Stimulated activated CD8-positive, alpha-beta memory T cell treated with anti-CD3 and anti-CD28 coated beads, Interleukin-4, amount 100 ng/mL, for 48 hours (primary cell): ENCODE data around the gene TCTN1.
A peak's percentile ranks its signal among the peaks of the same experiment; 100 is the strongest.

Experiments used
- DNase-seq: peaks from one replicate; pipeline ENCODE4 v3.0.0-alpha.2; 2020

TCTN1 gene

DNA sequence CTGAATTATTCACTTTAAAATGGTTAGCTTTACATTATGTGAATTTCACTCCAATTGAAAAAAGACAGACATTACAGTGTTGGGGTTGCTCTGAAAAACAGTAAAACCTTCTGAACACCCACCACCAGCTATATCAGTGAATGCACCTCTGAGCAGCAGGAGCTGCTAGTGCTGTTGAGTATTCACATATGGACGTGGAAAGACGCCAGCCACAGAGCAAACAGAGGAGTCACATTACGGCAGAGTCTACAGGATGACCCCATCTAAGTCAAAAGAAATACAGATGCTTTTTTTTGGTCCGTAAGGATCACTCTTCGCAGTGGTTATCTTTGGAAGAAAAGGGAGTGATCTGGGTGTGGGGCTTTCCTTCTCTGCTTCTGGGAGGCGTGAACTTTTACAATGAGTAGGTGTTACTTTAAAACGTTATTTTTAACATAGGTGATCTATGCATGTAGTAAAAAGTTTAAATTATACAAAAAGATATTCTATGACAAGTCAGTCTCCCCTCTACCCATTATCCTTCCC is 70.4 kb downstream of the TCTN1 start:
- DNase-seq, result no peak

DNA sequence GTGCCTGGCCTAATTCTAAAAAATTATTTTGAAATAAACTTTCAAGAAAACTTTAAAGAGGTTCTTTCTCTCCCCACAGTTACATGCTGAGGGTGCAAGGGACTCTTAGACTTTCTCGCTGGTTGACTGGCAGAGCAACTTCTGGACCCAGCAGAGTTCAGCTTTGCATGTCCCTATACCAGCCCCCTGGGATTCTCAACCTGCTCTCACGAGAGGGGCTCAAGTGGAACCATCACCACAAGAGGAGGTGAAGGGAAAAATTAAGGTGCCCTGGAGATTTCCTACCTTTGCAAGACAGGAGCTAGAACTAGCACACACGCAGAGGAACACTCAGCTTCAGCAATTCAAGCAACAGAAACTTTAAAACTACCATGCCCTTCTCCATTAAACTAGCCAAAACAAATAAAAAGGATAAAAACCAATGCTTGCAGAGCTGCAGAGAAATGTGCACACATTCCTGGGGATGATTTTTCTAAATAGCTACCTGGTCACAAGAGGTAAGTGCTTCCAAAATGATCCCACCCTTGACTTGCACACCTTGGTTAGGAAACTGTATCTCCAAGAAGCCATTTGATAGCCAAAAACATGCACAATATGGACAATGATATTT is 72.5 kb downstream of the TCTN1 start:
- no peak for DNase-seq

DNA sequence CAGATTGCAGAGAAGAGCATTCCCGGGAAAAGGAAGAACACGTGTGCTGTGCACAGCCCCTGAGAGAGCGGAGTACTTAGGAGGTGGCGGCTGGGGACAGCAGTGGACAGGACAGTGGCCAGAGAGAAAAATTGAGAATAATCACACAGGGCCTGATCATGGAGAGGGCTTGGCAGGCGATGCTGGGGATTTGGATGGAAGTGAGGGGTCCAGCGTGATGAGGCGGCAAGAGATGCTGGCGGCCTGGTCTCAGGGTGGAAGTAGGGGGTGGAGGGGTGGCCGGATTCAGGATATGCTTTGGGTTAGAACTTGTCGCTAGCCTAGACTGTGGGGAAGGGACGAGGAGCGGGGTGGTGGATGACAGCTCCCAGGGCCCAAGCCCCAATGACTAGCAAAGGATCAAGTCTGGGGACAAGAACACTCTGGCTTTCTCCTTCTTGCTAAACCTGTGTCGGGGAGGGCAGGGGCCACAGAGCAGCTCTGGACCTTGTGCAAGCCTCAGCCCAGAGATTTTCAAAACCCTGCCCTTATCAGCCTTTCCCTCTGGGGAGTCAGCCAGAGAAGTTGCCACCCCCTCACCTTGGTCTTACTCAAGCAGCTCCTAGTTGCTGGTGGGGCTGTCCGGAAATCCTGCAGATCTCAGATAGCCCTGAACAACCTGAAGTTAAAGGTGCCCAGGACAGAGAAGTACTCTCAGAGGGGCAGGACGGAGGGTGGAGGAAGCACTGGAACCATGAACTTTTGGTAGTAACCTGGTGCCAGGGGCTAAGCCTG is 73.7 kb downstream of the TCTN1 start:
- no peak for DNase-seq

DNA sequence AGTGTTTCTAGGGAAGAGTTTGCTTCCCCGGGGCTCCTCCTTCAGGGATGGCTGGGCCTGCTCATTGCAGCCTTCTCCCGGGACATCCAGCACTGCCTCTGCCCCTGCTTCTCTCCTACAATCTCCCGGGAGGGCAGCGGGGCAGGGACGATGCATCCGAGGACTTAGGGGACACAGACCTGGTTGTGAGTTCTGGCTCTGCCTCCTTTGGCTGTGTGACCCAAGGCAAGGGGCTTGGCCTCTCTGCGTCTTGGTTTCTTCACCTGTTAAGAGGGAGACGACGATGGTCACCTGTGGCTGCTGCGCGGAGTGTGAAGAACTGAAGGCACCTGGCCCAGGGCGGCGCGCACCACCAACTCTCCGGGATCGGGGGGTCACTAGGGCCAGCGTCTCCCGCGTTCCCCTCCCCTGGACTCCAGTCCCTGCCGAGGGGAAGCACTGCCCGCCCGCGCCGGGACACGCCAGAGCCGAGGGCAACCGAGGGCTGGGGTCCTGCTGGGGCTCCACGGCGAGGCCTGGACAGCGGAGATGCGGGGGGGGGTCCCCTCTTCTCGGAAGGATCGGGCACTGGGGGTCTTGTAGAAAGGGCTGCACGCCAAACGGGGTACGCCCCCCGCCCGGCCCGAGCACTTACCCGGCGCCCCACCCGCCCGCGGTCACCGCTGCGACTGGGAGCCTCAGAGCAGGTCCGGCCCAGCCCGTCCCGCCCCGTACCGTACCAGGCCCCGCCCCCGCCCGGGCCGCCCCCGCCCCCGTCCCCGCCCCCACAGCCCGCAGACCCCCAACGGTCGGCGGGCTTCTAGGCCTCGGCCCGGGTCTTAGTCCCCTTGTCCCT is 74.7 kb downstream of the TCTN1 start, which contains the start of gene HVCN1:
TSS of gene HVCN1 (minus strand) at position 670 of the 835 bp plus-strand sequence. CDS start 5,870 bp downstream, outside the sequence.
- peak; percentile 46 for DNase-seq

DNA sequence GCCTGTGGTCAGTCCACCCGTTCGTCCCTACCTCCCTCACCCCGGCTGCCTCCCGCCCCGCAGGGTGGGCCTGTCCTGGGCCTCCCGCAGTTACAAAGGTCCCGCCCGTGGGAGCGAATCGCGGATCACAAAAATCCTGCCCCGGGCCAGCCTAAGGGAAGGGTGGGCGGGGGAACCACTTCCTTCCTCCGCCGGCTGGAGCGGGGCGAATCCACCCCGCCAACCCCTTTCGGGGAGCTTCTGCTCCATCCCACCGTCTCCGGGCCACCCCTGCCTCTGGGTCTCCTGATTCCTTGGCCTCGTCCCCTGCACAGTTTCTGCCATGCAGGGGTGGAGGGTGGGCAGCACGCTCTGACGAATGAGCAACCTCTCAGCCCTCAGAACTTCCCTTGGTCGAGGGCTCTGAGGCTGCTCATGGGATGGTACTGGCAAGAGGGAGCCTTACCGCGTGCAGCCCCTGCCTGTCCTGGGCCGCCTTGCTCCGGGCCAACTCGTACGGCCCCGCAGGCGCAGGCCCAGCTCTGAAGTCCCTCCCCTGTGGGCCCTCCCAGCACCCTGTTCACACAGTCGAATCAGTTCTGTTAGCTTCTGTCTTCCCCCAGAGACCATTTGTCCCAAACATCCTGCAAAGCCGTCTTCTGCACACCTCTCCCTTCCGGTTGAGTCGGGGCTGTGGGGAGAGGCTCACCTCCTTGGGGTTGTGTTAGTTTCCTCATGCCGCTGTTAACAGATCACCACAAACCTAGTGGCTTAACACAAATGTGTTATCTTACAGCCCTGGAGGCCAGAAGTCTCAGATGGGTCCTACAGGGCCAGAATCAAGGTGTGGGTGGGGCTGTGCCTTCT is 75.6 kb downstream of the TCTN1 start:
- DNase-seq, result peak; percentile 69

DNA sequence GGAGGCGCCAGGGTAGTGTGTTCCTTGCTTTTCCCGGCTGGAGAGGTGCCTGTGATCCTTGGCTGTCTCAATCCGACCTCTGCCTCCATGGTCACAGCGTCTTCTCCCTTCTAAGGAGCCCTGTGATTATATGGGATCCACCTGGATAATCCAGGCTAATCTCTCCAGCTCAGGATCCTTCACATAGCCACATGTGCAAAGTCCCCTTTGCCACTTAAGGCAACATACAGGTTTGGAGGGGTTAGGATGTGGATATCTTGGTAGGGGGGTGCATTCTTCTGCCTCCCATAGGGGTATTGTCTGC is 76.2 kb downstream of the TCTN1 start:
- no peak for DNase-seq

DNA sequence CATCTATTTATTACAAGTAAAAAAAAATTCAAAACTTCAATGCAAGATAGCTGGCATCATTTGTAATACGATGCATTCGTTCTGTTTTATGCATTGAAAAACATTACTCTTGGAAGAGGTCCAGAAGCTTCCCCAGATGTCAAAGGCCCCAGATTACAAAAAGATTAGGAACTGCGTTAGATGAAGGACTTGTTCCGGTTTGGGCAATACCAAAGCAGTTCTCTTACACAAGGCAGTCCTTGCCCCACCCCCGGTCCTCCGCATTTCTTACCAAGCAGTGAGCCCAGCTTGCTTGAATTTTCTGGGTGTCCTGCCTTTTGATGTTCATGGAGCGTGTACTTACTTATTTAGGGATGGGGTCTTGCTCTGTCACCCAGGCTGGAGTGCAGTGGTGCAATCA is 79.8 kb downstream of the TCTN1 start:
- DNase-seq, result no peak

DNA sequence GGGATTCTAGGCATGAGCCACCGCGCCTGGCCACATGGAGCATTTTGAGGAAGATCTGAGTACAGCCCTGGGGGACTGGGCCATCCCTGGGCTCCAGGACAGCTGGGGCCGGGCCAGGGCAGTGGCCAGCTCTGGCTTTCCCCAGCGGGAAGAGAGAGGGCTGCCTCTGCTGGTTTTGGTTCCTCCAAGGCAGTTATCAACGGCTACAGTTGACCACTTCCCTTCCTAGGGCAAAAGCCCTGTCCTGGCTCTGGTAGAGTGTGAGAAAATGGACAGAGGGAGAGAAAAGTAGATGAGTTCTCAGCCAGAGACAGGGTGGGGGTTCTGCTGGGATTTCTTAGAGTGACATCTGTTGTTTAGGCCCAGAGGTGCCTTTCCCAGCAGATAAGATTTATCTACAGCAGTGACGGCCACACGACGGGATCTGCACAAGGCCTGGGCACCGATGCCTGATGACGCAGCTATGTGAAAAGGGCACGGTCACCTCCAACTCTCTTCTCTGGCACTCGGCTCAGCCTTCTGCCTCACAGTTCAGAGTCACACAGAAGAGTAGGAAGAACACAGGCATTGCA is 80.5 kb downstream of the TCTN1 start:
- DNase-seq, result no peak

DNA sequence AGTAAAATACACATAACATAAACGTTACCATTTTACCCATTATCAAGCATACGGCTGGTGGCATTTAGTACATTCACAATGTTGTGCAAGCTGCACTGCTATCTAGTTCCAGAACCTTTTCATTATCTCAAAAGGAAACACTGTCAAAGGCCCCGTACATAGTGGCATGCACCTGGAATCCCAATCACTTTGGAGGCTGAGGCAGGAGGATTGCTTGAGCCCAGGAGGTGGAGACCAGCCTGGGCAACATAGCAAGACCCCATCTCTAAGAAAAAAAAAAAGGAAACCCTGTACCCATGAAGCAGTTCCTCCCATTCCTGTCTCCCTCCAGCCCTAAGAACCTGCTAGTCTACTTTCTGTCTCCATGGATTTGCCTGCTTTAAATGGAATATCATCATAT is 82.4 kb downstream of the TCTN1 start:
- no peak for DNase-seq

DNA sequence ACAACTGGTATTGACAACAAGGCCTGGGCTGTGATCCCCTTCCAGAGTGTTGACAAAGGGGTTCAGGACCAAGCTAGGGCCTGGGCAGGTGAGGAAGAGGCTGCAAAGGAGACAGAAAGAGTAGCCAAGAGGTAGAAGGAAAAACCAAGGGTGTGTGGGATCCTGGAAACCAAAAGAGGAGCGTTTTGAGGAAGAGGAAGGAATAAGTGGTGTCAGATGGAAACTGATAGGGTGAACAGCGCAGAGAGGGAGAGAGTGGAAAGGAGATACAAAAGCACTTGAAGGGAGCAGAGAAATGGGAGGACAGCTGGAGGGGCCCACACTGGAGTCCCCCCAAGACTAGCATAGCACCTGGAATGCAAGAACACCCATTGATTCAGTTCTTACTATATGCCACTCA is 83.3 kb downstream of the TCTN1 start:
- DNase-seq, result no peak

DNA sequence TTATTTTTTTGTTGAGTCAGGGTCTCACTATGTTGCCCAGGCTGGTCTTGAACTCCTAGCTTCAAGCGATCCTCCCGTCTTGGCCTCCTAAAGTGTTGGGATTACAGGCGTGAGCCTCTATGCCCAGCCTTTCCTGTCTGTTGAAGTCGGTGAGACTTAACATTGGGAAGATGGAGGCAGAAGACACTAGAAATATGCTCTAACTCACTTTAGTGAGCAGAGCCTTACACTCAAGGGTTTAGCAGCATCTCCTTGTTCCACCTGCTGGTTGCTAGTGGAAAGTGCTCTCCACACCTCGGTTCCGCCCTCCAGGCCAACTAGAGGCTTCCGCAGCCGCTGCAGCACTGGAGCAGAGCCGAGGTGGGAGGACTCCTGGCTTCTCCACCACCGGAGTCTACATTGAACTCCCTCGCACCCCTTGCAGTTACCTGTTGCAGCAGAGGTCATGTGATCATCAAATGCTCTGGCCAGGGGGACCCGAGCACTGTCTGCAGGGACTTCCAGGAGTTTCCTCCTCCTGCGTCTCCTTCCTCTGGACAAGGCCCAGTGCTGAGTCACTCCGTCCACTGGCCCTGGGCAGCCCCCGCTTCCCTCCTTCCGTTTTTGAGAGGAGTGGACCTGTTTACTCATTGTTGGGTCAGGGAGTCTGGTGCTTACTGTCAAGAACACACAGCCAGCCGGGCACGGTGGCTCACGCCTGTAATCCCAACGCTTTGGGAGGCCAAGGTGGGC is 84.4 kb downstream of the TCTN1 start:
- DNase-seq, result peak; percentile 79
